ENCODE results near the gene RFFL.
A peak's percentile ranks its signal among the peaks of the same experiment; 100 is the strongest.
"Not testable (repeated sequence)": the region's sequence is repeated elsewhere in the genome, so short reads cannot be mapped to it uniquely, and the experiment has no call there.

RFFL gene, protein sequence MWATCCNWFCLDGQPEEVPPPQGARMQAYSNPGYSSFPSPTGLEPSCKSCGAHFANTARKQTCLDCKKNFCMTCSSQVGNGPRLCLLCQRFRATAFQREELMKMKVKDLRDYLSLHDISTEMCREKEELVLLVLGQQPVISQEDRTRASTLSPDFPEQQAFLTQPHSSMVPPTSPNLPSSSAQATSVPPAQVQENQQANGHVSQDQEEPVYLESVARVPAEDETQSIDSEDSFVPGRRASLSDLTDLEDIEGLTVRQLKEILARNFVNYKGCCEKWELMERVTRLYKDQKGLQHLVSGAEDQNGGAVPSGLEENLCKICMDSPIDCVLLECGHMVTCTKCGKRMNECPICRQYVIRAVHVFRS

GRCh38 chr17:35063514-35064223 lies at the start of gene RFFL:
TSS of gene RFFL (minus strand) at chr17:35063707. CDS start at chr17:35026553, 37,154 bp downstream.
- DNase-seq (ENCODE audit: low read depth in 2 of 2), result peak; percentile 63 to 65

DNA sequence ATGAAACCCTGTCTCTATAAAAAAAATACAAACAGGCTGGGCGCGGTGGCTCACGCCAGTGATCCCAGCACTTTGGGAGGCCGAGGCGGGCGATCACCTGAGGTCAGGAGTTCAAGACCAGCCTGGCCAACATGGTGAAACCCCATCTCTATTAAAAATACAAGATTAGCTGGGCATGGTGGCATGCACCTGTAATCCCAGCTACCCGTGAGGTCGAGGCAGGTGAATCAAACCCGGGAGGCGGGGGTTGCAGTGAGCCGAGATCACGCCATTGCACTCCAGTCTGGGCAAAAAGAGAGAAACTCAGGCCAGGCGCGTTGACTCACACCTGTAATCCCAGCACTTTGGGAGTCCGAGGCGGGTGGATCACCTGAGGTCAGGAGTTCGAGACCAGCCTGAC lies 47.3 kb upstream of the RFFL start:
- DNase-seq (ENCODE audit: low read depth in 2 of 2), result not testable (repeated sequence)

DNA sequence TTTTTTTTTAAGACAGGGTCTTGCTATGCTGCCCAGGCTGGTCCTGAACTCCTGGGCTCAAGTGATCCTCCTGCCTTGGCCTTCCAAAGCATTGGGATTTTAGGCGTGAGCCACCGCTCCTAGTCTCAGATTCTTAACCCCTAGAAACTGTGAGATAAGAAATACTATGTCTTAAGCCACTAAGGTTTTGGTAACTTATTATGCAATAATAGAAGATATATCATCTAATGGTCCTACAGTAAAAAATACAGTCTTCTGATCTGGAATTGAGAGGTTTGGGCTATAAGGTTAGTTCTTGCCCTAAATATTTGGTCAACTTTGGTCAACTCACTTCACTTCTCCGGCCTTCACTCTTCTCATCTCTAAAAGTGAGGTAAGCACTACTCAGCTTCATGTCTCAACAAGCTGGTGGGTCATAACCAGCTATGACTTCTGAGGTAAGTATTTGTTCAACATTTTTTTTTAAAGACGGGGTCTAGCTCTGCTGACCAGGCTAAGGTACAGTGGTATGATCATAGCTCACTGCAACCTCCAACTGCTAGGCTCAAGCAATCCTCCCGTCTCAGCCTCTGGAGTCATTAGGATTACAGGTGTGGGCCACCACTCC lies 41.4 kb upstream of the RFFL start:
- DNase-seq (ENCODE audit: low read depth in 2 of 2), result no peak

- DNase-seq (ENCODE audit: low read depth in 2 of 2), result no peak
Observed at GRCh38 chr17:35103271-35103670, 39.8 kb upstream of the RFFL start.

- no peak for DNase-seq (ENCODE audit: low read depth in 2 of 2)
Observed at GRCh38 chr17:35101725-35102124, 38.2 kb upstream of the RFFL start.

- DNase-seq (ENCODE audit: low read depth in 2 of 2), result no peak
Observed at GRCh38 chr17:35101036-35101435, 37.5 kb upstream of the RFFL start.

- DNase-seq (ENCODE audit: low read depth in 2 of 2), result no peak
Observed at GRCh38 chr17:35099908-35100307, 36.4 kb upstream of the RFFL start.

DNA sequence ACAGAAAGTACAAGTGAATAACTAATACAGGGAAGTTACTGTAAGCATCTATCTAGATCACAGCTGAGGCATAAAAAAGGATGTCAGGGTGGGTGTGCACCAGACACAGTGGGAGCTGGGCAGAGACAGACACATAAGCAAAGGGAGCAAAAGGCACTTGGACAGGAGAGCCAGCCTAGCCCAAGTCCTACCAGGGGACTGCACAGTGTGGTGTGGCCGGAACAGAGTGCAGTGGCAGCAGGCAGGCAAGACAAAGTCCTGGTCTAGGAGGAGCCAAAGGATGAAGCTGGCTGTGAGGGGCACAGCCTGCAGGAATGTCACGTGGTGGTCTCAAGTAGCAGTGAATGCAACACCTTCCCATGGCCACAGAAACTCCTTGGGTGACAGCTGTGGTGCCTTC lies 34.3 kb upstream of the RFFL start:
- no peak for DNase-seq (ENCODE audit: low read depth in 2 of 2)

GRCh38 chr17:35095741-35096140 lies 32.2 kb upstream of the RFFL start:
- DNase-seq (ENCODE audit: low read depth in 2 of 2), result no peak

DNA sequence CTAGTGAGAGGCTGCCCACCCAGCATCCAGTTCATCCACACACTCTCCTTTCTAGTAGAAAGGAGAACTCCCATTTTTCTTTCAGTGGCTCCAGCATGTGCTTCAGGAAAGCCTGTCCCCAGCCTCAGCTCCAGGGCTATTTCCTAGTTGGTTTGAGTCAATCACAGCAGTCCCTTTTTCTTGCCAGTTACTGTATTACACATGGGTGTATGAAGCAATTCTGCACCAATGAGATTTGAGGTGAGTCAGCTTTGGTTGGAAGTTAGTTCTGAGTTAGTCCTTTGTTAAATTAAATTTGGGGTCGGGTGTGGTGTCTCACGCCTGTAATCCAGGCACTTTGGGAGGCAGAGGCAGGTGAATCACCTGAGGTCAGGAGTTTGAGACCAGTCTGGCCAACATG lies 31.4 kb upstream of the RFFL start:
- DNase-seq (ENCODE audit: low read depth in 2 of 2), result no peak

- DNase-seq (ENCODE audit: low read depth in 2 of 2), result not testable (repeated sequence)
Observed at GRCh38 chr17:35090707-35091106, 27.2 kb upstream of the RFFL start.

GRCh38 chr17:35089586-35090296 lies 26.2 kb upstream of the RFFL start:
- peak in 1 of 2 donors; percentile 23 for DNase-seq (ENCODE audit: low read depth in 2 of 2)

DNA sequence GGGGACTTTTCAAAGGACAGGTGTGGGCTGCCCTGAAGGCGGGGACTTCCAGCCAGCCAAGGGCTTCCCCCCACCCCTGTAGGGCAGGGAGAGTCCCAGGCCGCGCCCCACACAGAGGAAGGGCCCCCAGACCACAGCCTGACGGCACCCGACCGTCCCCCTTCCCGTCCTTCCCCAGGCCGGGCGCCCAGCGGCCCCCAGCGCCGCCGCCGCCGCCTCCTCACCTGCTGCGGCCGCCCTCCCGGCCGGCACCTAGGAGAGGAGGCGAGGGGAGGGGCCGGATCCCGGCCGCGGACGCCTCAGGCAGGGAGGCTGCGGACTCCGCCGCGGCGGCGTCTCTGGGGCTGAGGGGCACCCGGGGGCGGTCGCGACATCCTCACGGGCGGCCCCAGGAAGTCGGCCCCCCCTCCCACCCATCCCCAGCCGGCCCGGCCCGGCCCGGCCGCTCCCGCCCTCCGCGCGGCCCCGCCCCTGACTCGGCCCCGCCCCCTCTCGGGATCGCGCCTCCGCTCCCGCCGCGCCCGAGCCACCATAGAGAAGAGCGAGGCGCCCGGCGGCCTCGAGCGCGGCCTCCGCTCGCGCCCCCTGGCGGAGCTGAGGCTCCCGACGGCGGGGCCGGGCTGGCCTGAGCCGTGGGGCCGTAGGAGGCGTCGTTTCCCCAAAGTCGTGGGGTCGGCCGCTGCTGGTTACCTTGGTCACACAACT lies 25.5 kb upstream of the RFFL start:
- DNase-seq (ENCODE audit: low read depth in 2 of 2), result peak; percentile 82 to 88

- no peak for DNase-seq (ENCODE audit: low read depth in 2 of 2)
Observed at GRCh38 chr17:35088356-35088880, 24.9 kb upstream of the RFFL start.

- DNase-seq (ENCODE audit: low read depth in 2 of 2), result no peak
Observed at GRCh38 chr17:35087731-35088355, 24.3 kb upstream of the RFFL start.

DNA sequence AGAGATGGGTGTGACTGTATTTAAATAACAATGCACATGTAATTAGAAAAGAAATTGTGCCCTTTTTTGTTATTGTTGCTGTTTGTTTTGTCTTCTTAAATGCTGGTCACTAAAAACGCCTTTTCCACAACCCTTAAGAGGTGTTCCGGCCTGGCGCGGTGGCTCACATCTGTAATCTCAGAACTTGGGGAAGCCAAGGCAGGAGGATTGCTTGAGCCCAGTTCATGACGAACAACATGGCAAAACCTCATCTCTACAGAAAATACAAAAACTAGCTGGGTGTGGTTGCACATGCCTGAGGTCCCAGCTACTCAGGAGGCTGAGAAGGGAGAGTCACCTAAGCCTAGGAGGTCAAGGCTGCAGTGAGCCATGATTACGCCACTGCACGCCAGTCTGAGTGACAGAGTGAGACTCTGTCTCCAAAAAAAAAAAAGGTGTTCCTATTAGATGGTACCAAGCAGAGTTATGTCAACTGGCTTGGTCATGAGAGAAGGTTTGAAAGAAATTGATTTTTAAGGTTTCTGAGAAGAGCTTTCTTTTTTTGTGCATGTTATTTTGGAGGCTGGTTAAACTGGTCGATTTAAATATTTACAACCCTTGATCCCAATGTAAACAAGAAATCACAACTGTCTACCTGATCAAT lies 23.5 kb upstream of the RFFL start:
- no peak for DNase-seq (ENCODE audit: low read depth in 2 of 2)

- no peak for DNase-seq (ENCODE audit: low read depth in 2 of 2)
Observed at GRCh38 chr17:35086164-35086563, 22.7 kb upstream of the RFFL start.

GRCh38 chr17:35084987-35085386 lies 21.5 kb upstream of the RFFL start:
- DNase-seq (ENCODE audit: low read depth in 2 of 2), result no peak

- DNase-seq (ENCODE audit: low read depth in 2 of 2), result no peak
Observed at GRCh38 chr17:35083071-35083470, 19.6 kb upstream of the RFFL start.

DNA sequence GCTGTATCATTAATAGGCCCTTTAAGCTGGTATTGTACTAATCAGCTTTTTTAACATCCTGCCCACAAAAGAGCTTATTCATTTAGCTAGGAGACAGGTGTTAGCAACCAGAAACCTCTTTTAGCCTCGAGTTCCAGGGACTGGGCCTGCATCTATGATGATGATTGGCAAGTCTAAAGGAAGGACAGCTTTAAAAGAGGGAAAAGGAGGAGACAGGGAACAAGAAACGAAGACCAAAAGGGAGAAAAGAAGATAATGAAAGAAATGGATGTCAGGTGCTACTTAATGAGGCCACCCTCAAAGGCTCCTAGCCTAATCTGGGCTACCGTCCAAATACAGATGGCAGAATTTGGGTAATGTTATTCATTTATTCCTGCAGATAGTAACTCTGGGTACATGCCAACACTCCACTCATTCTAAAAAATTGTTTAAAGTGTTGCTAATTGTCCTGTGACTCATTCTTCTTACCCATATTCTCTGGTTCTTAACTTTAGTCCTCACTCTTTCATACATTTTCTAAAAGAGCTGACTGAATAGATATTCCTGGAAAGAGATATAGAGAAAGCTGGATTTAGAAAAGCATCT lies 18.7 kb upstream of the RFFL start:
- DNase-seq (ENCODE audit: low read depth in 2 of 2), result no peak
